GM21825 (cell line): ENCODE measurements around the gene AGMO.

Source experiments
- ATAC-seq: cut with Tn5 transposase; IDR thresholded peaks from one replicate; pipeline ENCODE4 v1.9.1; 2021; ENCODE audit warnings: mild to moderate bottlenecking, moderate library complexity; ENCODE audit not compliant: unreplicated experiment

Gene AGMO

GRCh38 chr7:15504351-15504750, 57.5 kb downstream of the AGMO start:
- no peak for ATAC-seq

GRCh38 chr7:15503603-15504290, 58.1 kb downstream of the AGMO start:
- no peak for ATAC-seq

DNA sequence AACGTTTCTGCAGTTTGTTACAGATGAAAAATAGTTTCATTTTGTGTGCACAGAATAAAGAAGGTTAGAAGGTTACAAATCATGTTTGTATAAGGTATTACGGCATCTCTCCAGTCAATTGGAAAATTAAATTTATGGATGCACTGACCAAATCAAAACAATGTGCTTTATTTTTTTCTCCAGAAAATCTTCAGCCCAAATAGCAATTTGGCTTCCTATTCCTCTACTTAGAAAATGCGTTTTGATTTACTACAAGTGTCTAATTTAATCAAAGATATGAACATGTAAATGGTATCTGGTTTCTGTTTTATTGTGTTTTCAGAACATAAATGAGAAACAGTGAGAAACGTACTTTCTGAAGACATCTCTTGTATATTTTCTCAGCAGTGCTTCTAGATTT, 63.4 kb downstream of the AGMO start:
- no peak for ATAC-seq

DNA sequence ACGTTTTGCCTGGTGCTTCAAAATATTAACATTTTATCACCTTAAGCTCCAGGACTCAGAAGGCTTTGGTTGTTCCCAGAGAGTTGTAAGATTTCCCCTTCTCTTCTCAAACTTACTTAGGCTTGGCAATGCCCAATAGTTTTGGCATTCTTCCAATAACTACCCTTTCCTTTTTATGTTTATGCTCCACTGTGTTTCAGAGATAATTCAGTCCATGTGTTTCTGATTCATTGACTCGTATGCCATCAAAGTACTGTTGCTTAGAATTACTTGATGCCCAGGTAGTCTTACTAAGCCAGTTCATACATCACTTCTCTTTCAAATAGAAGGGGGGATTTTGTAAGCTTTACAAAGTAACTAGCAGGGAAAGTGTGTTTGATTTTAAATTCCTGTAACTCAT, 66.6 kb downstream of the AGMO start:
- no peak for ATAC-seq

GRCh38 chr7:15494711-15495110, 67.1 kb downstream of the AGMO start:
- ATAC-seq = no peak

- no peak for ATAC-seq
Measured at GRCh38 chr7:15491361-15491760, 70.5 kb downstream of the AGMO start.

DNA sequence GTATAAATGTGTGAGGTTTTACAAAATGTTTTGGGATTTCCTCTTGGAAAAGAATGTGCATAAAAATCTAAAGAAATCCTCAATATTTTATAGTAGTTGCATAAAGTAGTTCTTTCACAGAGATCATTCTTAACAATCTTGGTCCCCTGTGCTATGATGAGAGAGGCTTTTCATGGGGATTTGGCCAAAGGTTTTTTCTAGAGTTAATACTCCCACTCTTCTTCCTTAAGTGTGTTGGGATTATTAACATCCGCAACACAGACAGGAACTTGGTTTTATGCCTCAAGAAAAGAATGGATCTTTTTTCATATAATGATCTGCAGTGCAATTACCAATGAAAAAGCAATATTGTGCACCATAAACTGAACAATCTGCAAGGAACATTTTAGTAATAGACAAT, 71.5 kb downstream of the AGMO start:
- no peak for ATAC-seq

GRCh38 chr7:15489861-15490260, 72.0 kb downstream of the AGMO start:
- ATAC-seq = no peak

GRCh38 chr7:15489383-15489782, 72.4 kb downstream of the AGMO start:
- no peak for ATAC-seq

DNA sequence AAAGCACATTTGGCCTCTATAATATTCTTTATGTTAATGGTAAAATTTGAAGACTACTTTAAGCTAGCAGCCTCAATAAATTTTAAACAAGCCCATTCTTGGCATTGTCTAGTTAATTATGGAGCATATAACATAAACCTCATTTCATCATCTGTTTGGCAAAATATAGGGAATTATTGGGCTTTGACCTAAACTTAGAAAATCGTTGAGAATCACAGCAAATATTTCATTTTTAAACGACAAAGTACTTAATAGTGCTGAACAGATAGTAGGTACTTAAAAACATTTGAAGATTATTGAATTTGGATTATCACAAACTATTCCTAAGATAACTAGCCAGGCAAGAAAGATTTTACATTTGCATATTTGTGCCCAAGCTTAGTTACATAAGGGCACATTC, 73.4 kb downstream of the AGMO start:
- ATAC-seq = no peak

GRCh38 chr7:15487896-15488295, 73.9 kb downstream of the AGMO start:
- no peak for ATAC-seq

DNA sequence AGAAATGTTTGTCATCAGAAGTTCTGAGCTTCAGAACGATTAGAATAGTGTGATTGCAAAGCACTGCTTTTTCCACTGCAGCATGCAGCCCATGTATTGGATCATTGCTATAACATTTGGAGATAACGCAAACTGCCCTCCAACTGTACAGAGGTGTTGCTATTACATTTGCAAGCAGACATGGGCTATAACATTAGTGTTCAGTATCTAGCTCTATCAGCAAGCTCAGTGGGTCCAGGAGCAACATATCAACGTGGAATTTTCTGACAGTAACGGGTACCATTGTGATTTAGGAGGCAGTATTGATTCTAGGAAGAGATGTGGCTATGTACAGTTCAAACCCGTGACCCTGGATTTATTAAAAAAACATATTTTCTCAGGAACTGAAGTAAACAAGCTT, 75.8 kb downstream of the AGMO start:
- no peak for ATAC-seq

GRCh38 chr7:15485431-15485830, 76.4 kb downstream of the AGMO start:
- no peak for ATAC-seq

DNA sequence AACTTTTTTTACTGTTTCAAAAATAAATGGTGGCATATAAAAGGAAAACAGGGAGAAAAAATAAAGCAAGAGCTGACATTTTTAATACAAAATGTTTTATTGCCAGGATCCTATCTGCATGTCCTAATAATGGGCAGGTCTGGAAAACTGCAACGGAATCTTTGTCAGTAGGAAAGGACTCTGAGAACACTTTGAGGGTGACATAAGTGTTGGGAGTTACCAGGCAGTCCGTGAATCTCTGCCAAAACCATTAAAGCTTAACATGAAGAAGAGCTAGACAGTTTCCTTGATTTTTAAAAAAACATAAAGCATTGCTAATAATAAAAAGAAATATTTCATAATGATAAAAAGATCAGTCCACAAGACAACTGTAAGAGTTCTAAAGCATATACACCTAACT, 80.7 kb downstream of the AGMO start:
- no peak for ATAC-seq

- no peak for ATAC-seq
Measured at GRCh38 chr7:15478401-15478800, 83.4 kb downstream of the AGMO start.

- no peak for ATAC-seq
Measured at GRCh38 chr7:15476531-15476918, 85.3 kb downstream of the AGMO start.

- ATAC-seq = no peak
Measured at GRCh38 chr7:15475808-15476530, 85.8 kb downstream of the AGMO start.

GRCh38 chr7:15471669-15471950, 90.2 kb downstream of the AGMO start:
- no peak for ATAC-seq

DNA sequence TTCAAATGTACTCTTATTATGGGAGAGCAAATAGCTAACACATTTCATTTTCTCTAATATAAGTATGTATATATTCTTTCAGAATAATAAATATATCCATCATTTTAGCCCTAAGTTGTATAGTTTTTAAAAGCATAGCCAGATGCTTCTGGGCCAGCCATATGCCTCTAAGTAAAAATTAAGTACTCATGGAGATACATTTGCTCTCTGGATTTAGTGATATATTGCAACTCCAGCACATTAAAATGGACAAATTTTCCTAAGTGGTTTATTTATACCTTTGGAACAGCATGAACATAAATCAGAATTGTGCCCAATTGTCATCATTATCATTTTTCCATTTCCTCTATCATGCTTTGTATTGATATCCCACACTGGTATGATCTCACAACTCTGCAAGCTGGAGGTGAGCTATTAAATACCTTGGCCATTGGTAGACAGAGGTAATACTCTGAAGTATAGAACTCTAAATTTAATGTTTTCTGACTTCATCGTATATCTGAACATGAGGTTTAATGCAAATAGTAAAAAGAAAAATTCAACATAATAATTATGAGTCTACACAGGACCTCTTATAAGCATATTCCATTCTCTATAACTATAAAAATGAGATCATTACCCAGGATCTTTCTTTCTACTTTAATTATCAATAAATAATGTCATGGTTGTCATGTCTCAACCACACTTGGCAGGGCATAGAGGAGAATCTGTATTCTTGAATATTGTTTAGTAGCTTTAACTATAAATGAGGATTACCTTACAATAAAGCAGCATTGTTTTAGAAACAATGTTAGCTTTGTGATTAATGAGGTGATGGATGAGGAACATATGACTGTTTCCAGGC, 90.8 kb downstream of the AGMO start:
- ATAC-seq = no peak

DNA sequence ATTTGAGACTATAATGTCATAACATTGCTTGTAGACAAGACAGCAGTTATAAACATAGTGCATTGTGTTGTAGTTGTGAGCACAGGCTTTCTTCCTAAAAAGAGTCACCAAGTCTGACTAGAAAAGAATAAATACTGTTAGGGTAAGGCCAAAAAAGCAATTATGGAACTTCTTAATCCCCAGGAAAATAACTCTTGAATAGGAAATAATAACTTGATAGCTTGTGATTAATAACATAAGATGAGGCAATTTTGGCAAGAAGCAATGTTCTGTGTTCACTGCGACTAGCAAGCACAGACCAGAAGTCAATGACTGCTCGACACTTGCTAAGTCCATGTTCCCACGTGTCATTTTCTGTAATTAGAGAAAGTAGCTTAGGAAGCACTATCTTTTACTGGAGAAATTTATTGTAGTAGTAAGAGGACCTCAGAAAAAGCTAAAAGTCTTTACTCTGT, 97.1 kb downstream of the AGMO start:
- ATAC-seq = no peak

- ATAC-seq = no peak
Measured at GRCh38 chr7:15463801-15464666, 97.8 kb downstream of the AGMO start.
